HG03469 (cell line): ENCODE measurements around the gene EARS2.
A peak's percentile ranks its signal among the peaks of the same experiment; 100 is the strongest.
"Not testable (repeated sequence)": the region's sequence is repeated elsewhere in the genome, so short reads cannot be mapped to it uniquely, and the experiment has no call there.

Experiments used
- ATAC-seq: cut with Tn5 transposase; IDR thresholded peaks from one replicate; pipeline ENCODE4 v1.9.1; 2021; ENCODE audit warnings: mild to moderate bottlenecking, moderate library complexity, moderate number of reproducible peaks; ENCODE audit not compliant: unreplicated experiment

EARS2 gene

DNA sequence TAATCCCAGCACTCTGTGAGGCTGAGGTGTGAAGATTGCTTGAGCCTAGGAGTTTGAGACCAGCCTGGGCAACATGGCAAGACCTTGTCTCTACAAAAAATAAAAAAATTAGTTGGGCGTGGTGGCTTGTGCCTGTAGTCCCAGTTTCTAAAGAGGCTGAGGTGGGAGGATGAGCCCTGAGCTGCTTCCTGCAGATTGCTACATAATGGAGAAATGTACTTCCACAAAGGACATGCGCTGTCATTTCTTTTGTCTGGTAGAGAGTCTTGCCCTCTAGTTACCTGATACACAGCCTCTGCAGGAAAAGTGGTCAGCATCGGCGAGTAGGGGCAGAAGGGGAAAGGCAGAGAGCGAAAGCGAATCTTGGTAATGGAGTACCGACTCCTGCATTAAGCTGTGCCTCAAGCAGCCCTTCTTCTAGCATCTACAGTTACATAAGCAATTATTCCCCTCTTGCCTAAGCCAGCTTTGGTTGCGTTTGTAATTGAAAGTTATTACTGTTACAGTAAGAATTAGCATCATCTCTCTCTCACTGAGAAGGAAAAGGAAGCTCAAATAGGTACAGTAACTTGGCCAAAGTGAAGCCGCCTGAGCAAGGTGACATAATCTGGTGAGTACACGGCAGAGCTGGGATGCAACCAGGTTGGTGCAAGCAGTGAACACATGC is 28.4 kb downstream of the EARS2 start:
- no peak for ATAC-seq

DNA sequence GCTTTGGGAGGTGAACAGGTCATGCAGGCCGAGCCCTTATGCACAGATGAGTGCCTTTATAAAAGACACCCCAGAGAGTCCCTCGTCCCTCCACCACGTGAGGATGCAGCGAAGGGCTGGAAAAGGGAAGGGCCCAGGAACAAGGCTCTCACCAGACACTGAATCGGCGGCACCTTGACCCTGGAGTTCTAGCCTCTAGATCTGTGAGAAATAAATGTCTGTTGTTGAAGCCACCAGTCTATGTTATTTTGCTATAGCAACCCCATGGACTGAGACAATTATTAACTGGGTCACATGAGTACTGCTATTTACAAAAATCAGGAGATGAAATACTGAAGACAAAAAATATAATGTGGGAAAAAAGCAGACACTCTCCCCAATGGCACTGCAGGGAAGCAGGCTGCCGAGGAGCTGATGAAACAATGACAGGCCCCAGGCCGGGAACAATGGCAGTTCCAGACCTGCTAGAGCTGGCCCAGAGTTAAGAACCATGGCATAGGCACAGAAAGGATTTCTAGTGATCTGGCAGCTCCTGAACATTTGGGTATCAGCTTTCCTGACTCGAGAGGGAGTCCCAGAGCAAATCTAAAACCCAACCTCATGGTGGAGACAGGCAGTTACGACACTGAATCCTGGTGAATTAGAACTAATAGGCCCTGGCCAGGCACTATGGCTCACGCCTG is 29.0 kb downstream of the EARS2 start:
- no peak for ATAC-seq

DNA sequence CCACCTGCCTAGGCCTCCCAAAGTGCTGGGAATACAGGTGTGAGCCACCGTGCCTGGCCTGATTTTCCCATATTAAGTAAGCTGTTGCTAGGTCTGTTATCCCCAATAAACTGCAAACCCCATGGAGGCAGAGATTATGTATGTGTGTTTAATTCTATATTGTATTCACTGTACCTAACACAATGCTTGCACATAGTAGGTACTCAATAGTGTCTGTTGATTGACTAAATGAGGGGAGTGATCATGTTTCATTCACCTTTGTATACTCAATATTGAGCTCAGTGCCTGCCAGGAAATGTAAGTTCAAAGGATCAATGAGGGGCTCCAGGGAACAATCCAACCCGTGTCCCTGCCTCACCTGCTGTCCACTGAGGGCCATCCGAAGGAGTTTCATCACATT is 32.3 kb downstream of the EARS2 start:
- ATAC-seq = no peak

- ATAC-seq = no peak
Observed at GRCh38 chr16:23523876-23524385, 33.2 kb downstream of the EARS2 start.

DNA sequence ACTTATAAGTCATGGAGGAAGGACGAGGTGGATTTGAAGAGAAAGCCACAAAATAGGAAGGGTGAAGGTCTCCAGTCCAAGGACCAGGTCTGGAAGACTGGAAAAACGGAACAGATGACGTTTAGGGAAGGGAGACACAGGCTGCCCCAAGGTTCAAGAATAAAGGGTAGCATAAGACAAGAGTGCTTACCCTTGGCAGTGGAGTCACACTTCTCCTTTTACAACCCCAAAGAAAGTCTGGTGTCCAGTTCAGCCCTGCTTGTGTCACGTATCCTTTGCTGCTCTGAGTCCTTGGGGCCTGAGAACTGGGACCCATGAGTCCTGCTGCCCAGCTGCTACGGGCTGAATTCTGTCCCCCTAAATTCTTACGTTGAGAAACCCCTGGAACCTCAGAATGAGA is 33.8 kb downstream of the EARS2 start:
- ATAC-seq = no peak

- ATAC-seq = no peak
Observed at GRCh38 chr16:23521965-23522364, 35.2 kb downstream of the EARS2 start.

- ATAC-seq = no peak
Observed at GRCh38 chr16:23521037-23521743, 36.0 kb downstream of the EARS2 start.

DNA sequence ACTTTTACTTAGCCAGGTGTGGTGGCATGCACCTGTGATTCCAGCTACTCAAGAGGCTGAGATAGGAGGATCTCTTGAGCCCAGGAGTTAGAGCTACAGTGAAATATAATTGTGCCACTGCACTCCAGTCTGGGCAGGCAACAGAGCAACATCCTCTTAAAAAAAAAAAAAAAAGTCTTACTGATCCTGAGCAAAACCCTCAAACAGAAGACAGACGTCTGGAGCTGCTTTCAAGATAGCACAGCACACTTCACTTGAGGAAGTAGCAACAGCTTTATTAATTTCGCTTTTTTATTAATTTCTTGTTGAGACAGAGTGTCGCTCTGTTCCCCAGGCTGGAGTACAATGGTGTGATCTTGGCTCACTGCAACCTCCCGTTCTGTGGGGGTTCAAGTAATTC is 36.6 kb downstream of the EARS2 start:
- ATAC-seq = no peak

DNA sequence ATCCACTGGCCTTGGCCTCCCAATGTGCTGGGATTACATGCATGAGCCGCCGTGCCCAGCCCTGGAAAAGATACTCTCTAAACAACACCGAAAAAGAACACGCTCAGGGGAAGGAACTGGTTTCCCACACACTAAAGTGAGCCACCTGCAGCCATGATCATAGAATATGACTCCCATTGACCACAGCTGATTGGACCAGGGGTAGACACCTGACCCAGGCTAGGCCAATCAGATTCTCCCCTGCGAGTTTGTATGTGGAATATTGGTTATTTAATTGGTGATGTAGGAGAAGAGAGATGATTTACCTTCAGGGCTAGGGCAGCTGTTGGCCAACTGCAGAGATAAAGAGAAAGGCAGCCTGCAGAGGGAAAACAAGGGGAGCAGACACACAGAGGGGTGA is 37.9 kb downstream of the EARS2 start:
- ATAC-seq = no peak

- no peak for ATAC-seq
Observed at GRCh38 chr16:23518435-23518891, 38.7 kb downstream of the EARS2 start.

GRCh38 chr16:23516366-23517137 is 40.6 kb downstream of the EARS2 start:
- ATAC-seq = no peak

GRCh38 chr16:23515881-23516280 is 41.3 kb downstream of the EARS2 start:
- ATAC-seq = no peak

DNA sequence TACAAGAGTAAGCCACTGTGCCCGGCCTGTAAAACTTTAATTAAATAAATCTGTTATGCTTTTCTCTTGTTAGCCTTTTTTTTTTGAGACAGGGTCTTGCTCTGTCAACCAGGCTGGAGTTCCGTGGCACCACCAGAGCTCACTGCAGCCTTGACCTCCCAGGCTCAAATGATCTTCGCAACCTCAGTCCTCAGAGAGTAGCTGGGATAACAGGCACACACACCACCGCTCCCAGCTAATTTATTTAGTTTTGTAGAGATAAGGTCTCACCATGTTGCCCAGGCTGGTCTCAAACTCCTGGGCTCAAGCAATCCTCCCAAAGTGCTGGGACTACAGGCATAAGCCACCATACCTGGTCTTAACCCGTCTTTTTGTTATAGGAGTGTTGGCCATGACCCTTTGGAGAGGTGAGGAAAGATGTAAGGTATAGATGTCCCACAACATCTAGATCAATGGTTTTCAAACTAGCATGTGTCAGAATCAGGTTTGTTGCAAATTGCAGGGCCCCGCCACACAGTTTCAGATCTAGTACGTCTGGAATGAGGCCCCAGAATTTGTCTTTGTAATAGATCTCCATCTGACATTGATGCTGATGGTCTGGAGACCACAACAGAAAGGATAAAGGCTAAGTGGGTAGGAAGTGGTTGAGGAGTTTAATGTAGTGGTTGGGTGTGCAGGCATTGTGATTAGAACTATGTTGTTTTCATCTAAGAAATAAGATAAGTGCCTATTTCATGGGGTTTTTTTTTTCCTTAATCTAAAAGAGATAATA is 42.6 kb downstream of the EARS2 start:
- no peak for ATAC-seq

- ATAC-seq = no peak
Observed at GRCh38 chr16:23512168-23512695, 44.9 kb downstream of the EARS2 start.

- no peak for ATAC-seq
Observed at GRCh38 chr16:23511731-23512130, 45.4 kb downstream of the EARS2 start.

DNA sequence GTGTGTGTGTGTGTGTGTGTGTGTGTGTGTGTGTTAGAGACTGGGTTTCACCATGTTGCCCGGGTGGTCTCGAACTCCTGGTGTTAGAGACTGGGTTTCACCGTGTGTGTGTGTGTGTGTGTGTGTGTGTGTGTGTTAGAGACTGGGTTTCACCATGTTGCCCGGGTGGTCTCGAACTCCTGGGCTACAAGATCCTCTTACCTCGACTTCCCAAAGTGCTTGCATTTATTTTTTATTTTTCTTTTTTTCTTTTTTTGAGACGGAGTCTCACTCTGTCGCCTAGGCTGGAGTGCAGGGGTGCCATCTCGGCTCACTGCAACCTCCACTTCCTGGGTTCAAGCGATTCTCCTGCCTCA is 46.3 kb downstream of the EARS2 start:
- ATAC-seq = not testable (repeated sequence)

GRCh38 chr16:23510164-23510914 is 46.8 kb downstream of the EARS2 start, which contains the start of gene GGA2:
GGA2 (minus strand) TSS chr16:23510494; CDS start chr16:23510411, 83 bp downstream.
- ATAC-seq = peak; percentile 38

GRCh38 chr16:23509782-23510163 is 47.4 kb downstream of the EARS2 start:
- no peak for ATAC-seq

DNA sequence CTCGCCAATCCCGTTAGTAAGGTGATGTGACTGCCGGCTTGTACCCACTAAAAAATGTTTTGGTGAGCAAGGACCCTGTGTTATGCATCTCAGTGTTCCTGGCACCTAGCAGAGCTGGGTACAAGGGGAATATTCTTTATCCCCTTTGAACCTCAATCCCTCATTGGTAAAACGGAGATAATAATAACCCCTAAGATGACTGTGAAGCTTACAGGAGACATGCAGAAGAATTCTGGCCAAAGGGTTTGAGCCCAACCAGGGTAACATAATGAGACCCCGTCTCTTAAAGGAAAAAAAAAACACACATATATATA is 47.8 kb downstream of the EARS2 start:
- ATAC-seq = no peak
